ENCODE results near the gene PPP1CB.
"Not testable (repeated sequence)": the region's sequence is repeated elsewhere in the genome, so short reads cannot be mapped to it uniquely, and the experiment has no call there.

The PPP1CB gene

GRCh38 chr2:28751252-28751955 lies at the start of gene PPP1CB:
TSS of gene PPP1CB (plus strand) at chr2:28751830. CDS start at chr2:28752125, 295 bp downstream.
- peak; percentile 96 for DNase-seq (ENCODE audit: low spot score)

GRCh38 chr2:28702415-28702861 lies 49.2 kb upstream of the PPP1CB start:
- DNase-seq (ENCODE audit: low spot score), result no peak

GRCh38 chr2:28702878-28703277 lies 48.8 kb upstream of the PPP1CB start:
- no peak for DNase-seq (ENCODE audit: low spot score)

- DNase-seq (ENCODE audit: low spot score), result no peak
Observed at GRCh38 chr2:28704621-28705020, 47.0 kb upstream of the PPP1CB start.

- DNase-seq (ENCODE audit: low spot score), result no peak
Observed at GRCh38 chr2:28705751-28706440, 45.7 kb upstream of the PPP1CB start.

GRCh38 chr2:28707592-28707991 lies 44.0 kb upstream of the PPP1CB start:
- DNase-seq (ENCODE audit: low spot score), result no peak

- DNase-seq (ENCODE audit: low spot score), result no peak
Observed at GRCh38 chr2:28709101-28709500, 42.5 kb upstream of the PPP1CB start.

GRCh38 chr2:28710545-28710944 lies 41.1 kb upstream of the PPP1CB start:
- no peak for DNase-seq (ENCODE audit: low spot score)

- DNase-seq (ENCODE audit: low spot score), result peak; percentile 7
Observed at GRCh38 chr2:28713577-28714298, 37.9 kb upstream of the PPP1CB start.

- no peak for DNase-seq (ENCODE audit: low spot score)
Observed at GRCh38 chr2:28716265-28716865, 35.3 kb upstream of the PPP1CB start.

GRCh38 chr2:28717339-28717758 lies 34.3 kb upstream of the PPP1CB start:
- no peak for DNase-seq (ENCODE audit: low spot score)

GRCh38 chr2:28720345-28720744 lies 31.3 kb upstream of the PPP1CB start:
- DNase-seq (ENCODE audit: low spot score), result no peak

GRCh38 chr2:28721601-28722191 lies 29.9 kb upstream of the PPP1CB start:
- DNase-seq (ENCODE audit: low spot score), result no peak

- DNase-seq (ENCODE audit: low spot score), result no peak
Observed at GRCh38 chr2:28725021-28725711, 26.5 kb upstream of the PPP1CB start.

GRCh38 chr2:28726177-28726576 lies 25.5 kb upstream of the PPP1CB start:
- DNase-seq (ENCODE audit: low spot score), result no peak

- DNase-seq (ENCODE audit: low spot score), result no peak
Observed at GRCh38 chr2:28729698-28730097, 21.9 kb upstream of the PPP1CB start.

GRCh38 chr2:28730641-28731146 lies 20.9 kb upstream of the PPP1CB start:
- DNase-seq (ENCODE audit: low spot score), result no peak

- DNase-seq (ENCODE audit: low spot score), result no peak
Observed at GRCh38 chr2:28735511-28735910, 16.1 kb upstream of the PPP1CB start.

- no peak for DNase-seq (ENCODE audit: low spot score)
Observed at GRCh38 chr2:28736034-28736433, 15.6 kb upstream of the PPP1CB start.

GRCh38 chr2:28737655-28738054 lies 14.0 kb upstream of the PPP1CB start:
- no peak for DNase-seq (ENCODE audit: low spot score)

- DNase-seq (ENCODE audit: low spot score), result not testable (repeated sequence)
Observed at GRCh38 chr2:28742619-28743018, 9.0 kb upstream of the PPP1CB start.
